Astrocyte (in vitro differentiated cells and primary cell): ENCODE measurements around the gene CEP290.

Experiments
- EZH2 ChIP-seq: IDR thresholded peaks from 2 replicates; pipeline ENCODE4 v1.6.1; 2012; ENCODE audit warnings: mild to moderate bottlenecking, low read length, inconsistent platforms; ENCODE audit not compliant: insufficient read depth
- TF ChIP-seq, protein P1 (sequence below): IDR thresholded peaks from 2 replicates; pipeline ENCODE4 v1.5.1; 2011; ENCODE audit warnings: low read depth, mild to moderate bottlenecking, inconsistent platforms, low read length, moderate library complexity; ENCODE audit not compliant: insufficient read depth

DNA sequence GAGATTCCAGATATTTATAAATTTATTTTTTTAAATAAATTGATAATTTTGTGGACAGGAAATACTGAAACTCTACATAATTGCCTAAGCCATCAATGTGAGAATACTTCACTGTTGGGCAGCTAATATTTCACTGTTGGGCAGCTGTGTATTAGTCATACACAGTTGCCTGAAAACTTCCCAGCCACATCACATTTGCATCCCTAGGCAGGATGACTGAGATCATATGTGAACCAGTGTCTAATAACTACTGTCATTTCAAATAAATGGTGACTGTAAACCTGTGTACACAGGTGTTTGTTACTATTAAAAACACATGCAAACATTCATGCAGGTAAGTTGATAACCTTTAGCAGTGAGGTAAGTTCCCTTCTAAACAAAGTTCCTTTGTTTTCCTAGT, 44.1 kb upstream of the CEP290 start:
- TF ChIP-seq, protein P1, sequence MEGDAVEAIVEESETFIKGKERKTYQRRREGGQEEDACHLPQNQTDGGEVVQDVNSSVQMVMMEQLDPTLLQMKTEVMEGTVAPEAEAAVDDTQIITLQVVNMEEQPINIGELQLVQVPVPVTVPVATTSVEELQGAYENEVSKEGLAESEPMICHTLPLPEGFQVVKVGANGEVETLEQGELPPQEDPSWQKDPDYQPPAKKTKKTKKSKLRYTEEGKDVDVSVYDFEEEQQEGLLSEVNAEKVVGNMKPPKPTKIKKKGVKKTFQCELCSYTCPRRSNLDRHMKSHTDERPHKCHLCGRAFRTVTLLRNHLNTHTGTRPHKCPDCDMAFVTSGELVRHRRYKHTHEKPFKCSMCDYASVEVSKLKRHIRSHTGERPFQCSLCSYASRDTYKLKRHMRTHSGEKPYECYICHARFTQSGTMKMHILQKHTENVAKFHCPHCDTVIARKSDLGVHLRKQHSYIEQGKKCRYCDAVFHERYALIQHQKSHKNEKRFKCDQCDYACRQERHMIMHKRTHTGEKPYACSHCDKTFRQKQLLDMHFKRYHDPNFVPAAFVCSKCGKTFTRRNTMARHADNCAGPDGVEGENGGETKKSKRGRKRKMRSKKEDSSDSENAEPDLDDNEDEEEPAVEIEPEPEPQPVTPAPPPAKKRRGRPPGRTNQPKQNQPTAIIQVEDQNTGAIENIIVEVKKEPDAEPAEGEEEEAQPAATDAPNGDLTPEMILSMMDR, result no peak
- TF ChIP-seq EZH2, result no peak
